Adrenal gland (tissue), 12 donors: ENCODE results near the gene STX2. TPM values are rescaled to one million over a fixed set of nuclear protein-coding genes. Genes with fewer than 3 reads are reported as not detected.

ENCODE experiments used
- DNase-seq, 7 donors: peaks; one replicate each; pipeline ENCODE4 v3.0.0-alpha.2; 2019 to 2020
- H3K27ac ChIP-seq, 5 donors: fragments of 200-600 bp; sonication (generic) in 4 of 5; 1 replicate in 3 of 5; 2 replicates in 2 of 5; pipeline versions ENCODE4 v1.5.1 to v1.8.0; 2016 to 2020; ENCODE audit warnings: mild to moderate bottlenecking in 1 of 5
- H3K27me3 ChIP-seq: fragments of 200-600 bp; 2 replicates; pipeline ENCODE4 v1.8.0; 2021
- H3K36me3 ChIP-seq, 2 donors: fragments of 200-600 bp; replicated peaks in 1 of 2; 1 replicate in 1 of 2; 2 replicates in 1 of 2; pipeline versions ENCODE4 v1.5.1 to v1.8.0; 2018 to 2022
- H3K4me1 ChIP-seq, 2 donors: fragments of 200-600 bp; replicated peaks in 1 of 2; 1 replicate in 1 of 2; 2 replicates in 1 of 2; pipeline versions ENCODE4 v1.5.1 to v1.8.0; 2018 to 2021
- H3K4me3 ChIP-seq, 4 donors: fragments of 200-600 bp; sonication (generic) in 3 of 4; one replicate each; pipeline ENCODE4 v1.5.1; 2016 to 2018
- H3K9me3 ChIP-seq, 3 donors: fragments of 200-600 bp; sonication (generic) in 1 of 3; replicated peaks in 1 of 3; 1 replicate in 2 of 3; 2 replicates in 1 of 3; pipeline versions ENCODE4 v1.5.1 to v1.8.0; 2016 to 2021
- POLR2A ChIP-seq, 2 donors: fragments of 450-650 bp; IDR thresholded peaks; one replicate each; pipeline ENCODE4 v1.6.1; 2017; ENCODE audit warnings: antibody characterized with exemption in 2 of 2, mild to moderate bottlenecking in 2 of 2, moderate library complexity in 1 of 2
- WGBS, 4 donors: extraction: QIAGEN DNeasy Blood & Tissue Kit in 2 of 4; methylation state at CpG; one replicate each; pipeline versions ENCODE4 v1.1.5 to v1.1.7; 2013 to 2017; 5-methylcytosine and 5-hydroxymethylcytosine counted together
- intact Hi-C, 2 donors: fragments of 100-400 bp; cut with DNase I; formaldehyde crosslinking; loops; one replicate each; pipeline versions ENCODE4 v1.14.1 to v1.15.0; 2022 to 2023
- polyA plus RNA-seq, 3 donors: library from polyadenylated mRNA; stranded (reverse); fragments of 200-250 nt in 2 of 3; fragments of 350-450 nt in 1 of 3; fragmentation: Illumina TruSeq in 1 of 3; extraction: RNeasy Lipid Tissue Mini Kit (QIAGEN cat#74804) in 1 of 3; gene quantifications; one replicate each; pipeline ENCODE4 v1.2.3, GENCODE V29; 2013 to 2014
- total RNA-seq, 9 donors: library from RNA; depleted of rRNA in 4 of 9; stranded (reverse); fragments of >200 nt in 4 of 9; fragments of 120-200 nt in 1 of 9; fragmentation: NEBNext Ultra II Directional in 1 of 9; extraction: Animal tissue kit (Norgen Biotek cat#: 25700) in 1 of 9; gene quantifications; one replicate each; pipeline versions ENCODE4 v1.1.0 to v1.2.4, GENCODE V29; 2013 to 2023
- TF ChIP-seq, protein P1 (sequence below), 6 experiments: fragments of 450-650 bp in 4 of 6; fragments of 200-600 bp in 2 of 6; sonication (generic) in 1 of 6; IDR thresholded peaks; 1 replicate in 5 of 6; 2 replicates in 1 of 6; pipeline versions ENCODE4 v1.5.1 to v1.8.0; 2016 to 2021; ENCODE audit warnings: antibody characterized with exemption in 6 of 6, mild to moderate bottlenecking in 2 of 6, moderate library complexity in 1 of 6
- donor health status: healthy with polysubstance abuse.
- donor health status: Bipolar disorder and iron deficiency.
- donor health status: DM: yes; HTN: yes; CAD: no.
- donor health status: DM: no; HTN: no; CAD: no.
- donor health status: DM: no; HTN: no; CAD: no.
- donor health status: DM: yes; HTN: yes; CAD: no.

Gene STX2
- total and polyA plus RNA-seq, 12 donors = 8.3 to 23.8 (median 13.6) TPM

DNA sequence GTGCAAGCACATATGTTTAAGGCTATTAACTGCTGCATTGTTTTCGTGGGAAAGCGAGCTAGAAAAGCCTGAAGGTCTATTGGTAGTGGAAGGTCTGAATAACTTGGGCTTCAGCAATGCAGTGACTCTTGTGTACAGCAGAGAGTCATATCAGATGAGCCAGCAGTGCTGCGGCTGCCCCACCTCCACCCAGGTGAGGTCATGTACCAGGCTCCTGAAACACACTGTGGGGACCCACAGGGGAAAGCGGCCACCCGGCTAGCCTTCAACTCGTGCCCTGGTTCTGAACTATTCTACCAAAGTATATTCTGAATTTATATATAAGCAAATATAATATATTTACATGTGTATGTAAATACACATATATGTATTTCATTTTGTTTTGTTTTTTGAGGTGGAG lies 20.1 kb upstream of the STX2 start:
- Histone ChIP-seq H3K27ac (no peak overlapping the region), H3K9me3 (no peaks in the 10 kb centered on the region), H3K4me3 (no peak overlapping the region), H3K4me1 (no peaks in the 10 kb centered on the region), H3K27me3 (no peaks in the 10 kb centered on the region), H3K36me3 (no peaks in the 10 kb centered on the region)
- WGBS, 4 donors = 91 to 96% (median 93%) methylated on average over 6 of the region's 6 CpGs
- TF ChIP-seq, protein P1, sequence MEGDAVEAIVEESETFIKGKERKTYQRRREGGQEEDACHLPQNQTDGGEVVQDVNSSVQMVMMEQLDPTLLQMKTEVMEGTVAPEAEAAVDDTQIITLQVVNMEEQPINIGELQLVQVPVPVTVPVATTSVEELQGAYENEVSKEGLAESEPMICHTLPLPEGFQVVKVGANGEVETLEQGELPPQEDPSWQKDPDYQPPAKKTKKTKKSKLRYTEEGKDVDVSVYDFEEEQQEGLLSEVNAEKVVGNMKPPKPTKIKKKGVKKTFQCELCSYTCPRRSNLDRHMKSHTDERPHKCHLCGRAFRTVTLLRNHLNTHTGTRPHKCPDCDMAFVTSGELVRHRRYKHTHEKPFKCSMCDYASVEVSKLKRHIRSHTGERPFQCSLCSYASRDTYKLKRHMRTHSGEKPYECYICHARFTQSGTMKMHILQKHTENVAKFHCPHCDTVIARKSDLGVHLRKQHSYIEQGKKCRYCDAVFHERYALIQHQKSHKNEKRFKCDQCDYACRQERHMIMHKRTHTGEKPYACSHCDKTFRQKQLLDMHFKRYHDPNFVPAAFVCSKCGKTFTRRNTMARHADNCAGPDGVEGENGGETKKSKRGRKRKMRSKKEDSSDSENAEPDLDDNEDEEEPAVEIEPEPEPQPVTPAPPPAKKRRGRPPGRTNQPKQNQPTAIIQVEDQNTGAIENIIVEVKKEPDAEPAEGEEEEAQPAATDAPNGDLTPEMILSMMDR (IDR thresholded peaks at IDR 0.05) = no peak
- TF ChIP-seq POLR2A (IDR thresholded peaks at IDR 0.05) = no peak
- intact Hi-C loops = no loop called here
- no peak for DNase-seq

DNA sequence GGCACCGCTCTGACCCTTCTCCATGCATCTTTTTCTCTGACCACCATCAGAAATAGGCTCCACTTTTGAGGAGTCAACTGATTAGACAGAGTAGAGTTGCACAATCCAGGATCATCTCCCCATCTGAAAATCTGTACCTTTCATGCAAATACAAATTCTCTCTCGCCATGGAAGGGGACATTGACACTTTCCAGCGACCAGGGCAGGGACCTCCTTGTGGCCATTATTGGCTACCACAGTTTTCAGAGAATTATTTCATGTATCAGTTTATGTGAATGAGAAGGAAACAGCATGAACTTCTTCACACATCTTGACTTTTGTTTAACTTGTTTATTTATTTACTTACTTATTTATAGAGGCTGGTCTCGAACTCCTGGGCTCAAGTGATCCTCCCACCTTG lies 19.0 kb upstream of the STX2 start:
- no peak for DNase-seq
- H3K4me3 ChIP-seq = no peak overlapping the region
- 89 to 91% (median 89%) methylated on average over 4 of the region's 4 CpGs for WGBS, 4 donors

DNA sequence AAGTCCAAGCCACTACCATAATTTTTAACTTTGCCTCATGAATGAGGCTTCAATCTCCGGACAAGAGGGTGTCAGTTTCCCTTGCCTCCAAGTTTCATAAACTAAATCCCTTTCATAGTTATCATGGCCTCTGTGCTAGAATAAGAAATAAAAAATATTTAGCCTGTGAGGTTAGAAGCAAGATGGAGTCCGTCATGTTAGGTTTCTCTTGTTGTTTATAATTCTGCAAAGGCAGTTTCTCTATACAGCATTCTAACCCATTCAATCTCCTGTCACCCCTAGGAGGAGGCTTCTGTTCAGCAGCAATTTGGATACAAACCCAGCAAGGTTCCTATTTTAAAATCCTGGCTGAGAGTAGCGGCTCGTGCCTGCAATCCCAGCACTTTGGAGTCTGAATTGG lies 17.0 kb upstream of the STX2 start:
- WGBS, 4 donors = 79 to 87% (median 82%) methylated on average over 4 of the region's 4 CpGs
- intact Hi-C loops = no loop called here
- TF ChIP-seq, protein P1 (IDR thresholded peaks at IDR 0.05) = no peak
- TF ChIP-seq POLR2A (IDR thresholded peaks at IDR 0.05) = no peak

More for the DNA sequence above, 19.0 kb upstream of the STX2 start:
- H3K27me3 ChIP-seq = no peaks in the 10 kb centered on the region
- intact Hi-C loops = no loop called here
- TF ChIP-seq POLR2A (IDR thresholded peaks at IDR 0.05) = no peak
- TF ChIP-seq, protein P1 (IDR thresholded peaks at IDR 0.05) = no peak
- H3K9me3 ChIP-seq = no peaks in the 10 kb centered on the region
- no peaks in the 10 kb centered on the region for H3K4me1 ChIP-seq
- no peak overlapping the region for H3K27ac ChIP-seq
- no peaks in the 10 kb centered on the region for H3K36me3 ChIP-seq

DNA sequence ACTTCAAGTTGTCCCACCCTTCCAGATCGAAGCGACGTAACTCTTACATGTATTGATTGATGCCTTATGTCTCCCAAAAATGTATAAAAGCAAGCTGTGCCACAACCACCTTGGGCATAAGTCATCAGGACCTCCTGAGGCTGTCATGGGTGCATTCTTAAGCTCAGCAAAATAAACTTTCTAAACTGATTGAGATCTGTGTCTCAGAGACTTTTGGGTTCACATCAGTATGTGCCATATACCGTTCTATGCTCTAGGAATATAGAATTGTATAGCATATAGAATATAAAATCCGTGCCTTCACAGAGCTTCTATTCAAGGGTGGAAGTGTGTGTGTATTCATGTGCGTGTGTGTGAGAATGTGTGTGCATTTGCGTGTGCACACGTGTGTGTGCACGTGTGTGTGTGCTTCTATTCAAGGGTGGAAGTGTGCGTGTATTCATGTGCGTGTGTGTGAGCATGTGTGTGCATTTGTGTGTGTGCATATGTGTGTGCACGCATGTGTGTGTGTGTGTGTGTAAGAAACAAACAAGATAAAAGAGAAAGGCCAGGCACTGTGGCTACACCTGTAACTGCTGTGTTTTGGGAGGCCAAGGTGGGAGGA lies 11.5 kb upstream of the STX2 start:
- TF ChIP-seq POLR2A (IDR thresholded peaks at IDR 0.05) = no peak
- TF ChIP-seq, protein P1 (IDR thresholded peaks at IDR 0.05) = no peak
- 73 to 88% (median 83%) methylated on average over 12 of the region's 12 CpGs for WGBS, 4 donors
- no peak overlapping the region for H3K27ac ChIP-seq
- intact Hi-C loops = no loop called here
- H3K27me3 ChIP-seq = no peaks in the 10 kb centered on the region
- H3K36me3 ChIP-seq = no peaks in the 10 kb centered on the region
- peaks cover 0 to 6% of the 10 kb centered on the region in 2 donors for H3K4me1 ChIP-seq
- no peak overlapping the region for H3K4me3 ChIP-seq
- H3K9me3 ChIP-seq = no peaks in the 10 kb centered on the region
- DNase-seq = no peak

More for the DNA sequence above, 17.0 kb upstream of the STX2 start:
- H3K36me3 ChIP-seq = no peaks in the 10 kb centered on the region
- no peak overlapping the region for H3K4me3 ChIP-seq
- H3K9me3 ChIP-seq = no peaks in the 10 kb centered on the region
- H3K4me1 ChIP-seq = no peaks in the 10 kb centered on the region
- no peaks in the 10 kb centered on the region for H3K27me3 ChIP-seq
- no peak for DNase-seq
- H3K27ac ChIP-seq = no peak overlapping the region
